MM.1S (cell line): ENCODE data around the gene WDFY2.

Source experiments
- CTCF ChIP-seq: fragments of 300-600 bp; sonication (generic); IDR thresholded peaks from 2 replicates; pipeline ENCODE4 v1.5.1; 2016; ENCODE audit warnings: antibody characterized with exemption, low read length, mixed read lengths
- EZH2 ChIP-seq: fragments of 300-600 bp; sonication (generic); optimal IDR thresholded peaks from 2 replicates; pipeline ENCODE3; 2017; ENCODE audit warnings: low read depth, mild to moderate bottlenecking, antibody characterized with exemption, low read length, mixed read lengths
- EZH2phosphoT487 ChIP-seq: fragments of 300-600 bp; sonication (generic); IDR thresholded peaks from 2 replicates; pipeline ENCODE4 v1.6.1; 2018; ENCODE audit warnings: antibody characterized with exemption, low read length

GRCh38 chr13:51765142-51765515 is 180.9 kb downstream of the WDFY2 start:
- TF ChIP-seq CTCF (no peak), EZH2 (no peak), EZH2phosphoT487 (no peak)
